GM19351 (cell line): ENCODE measurements around the gene MATR3.
"Not testable (repeated sequence)": the region's sequence is repeated elsewhere in the genome, so short reads cannot be mapped to it uniquely, and the experiment has no call there.

ENCODE experiments used
- ATAC-seq: cut with Tn5 transposase; IDR thresholded peaks from one replicate; pipeline ENCODE4 v1.9.1; 2021; ENCODE audit warnings: mild to moderate bottlenecking, moderate library complexity; ENCODE audit not compliant: unreplicated experiment

MATR3 gene

GRCh38 chr5:139296862-139297326 lies 3.4 kb downstream of the MATR3 start:
- ATAC-seq, result no peak

- ATAC-seq, result no peak
Measured at GRCh38 chr5:139297439-139298133, 4.0 kb downstream of the MATR3 start.

- ATAC-seq, result no peak
Measured at GRCh38 chr5:139298242-139298641, 4.7 kb downstream of the MATR3 start.

- ATAC-seq, result no peak
Measured at GRCh38 chr5:139299486-139299885, 5.9 kb downstream of the MATR3 start.

- no peak for ATAC-seq
Measured at GRCh38 chr5:139301808-139302499, 8.4 kb downstream of the MATR3 start.

GRCh38 chr5:139304391-139305324 lies 11.1 kb downstream of the MATR3 start:
- ATAC-seq, result no peak

- no peak for ATAC-seq
Measured at GRCh38 chr5:139306197-139306596, 12.7 kb downstream of the MATR3 start.

- no peak for ATAC-seq
Measured at GRCh38 chr5:139306628-139307379, 13.3 kb downstream of the MATR3 start.

- ATAC-seq, result no peak
Measured at GRCh38 chr5:139308797-139309196, 15.3 kb downstream of the MATR3 start.

GRCh38 chr5:139310715-139311186 lies 17.2 kb downstream of the MATR3 start:
- ATAC-seq, result not testable (repeated sequence)

- ATAC-seq, result no peak
Measured at GRCh38 chr5:139312075-139312474, 18.5 kb downstream of the MATR3 start.

- ATAC-seq, result no peak
Measured at GRCh38 chr5:139314276-139314675, 20.7 kb downstream of the MATR3 start.

GRCh38 chr5:139315056-139315615 lies 21.6 kb downstream of the MATR3 start:
- no peak for ATAC-seq

GRCh38 chr5:139335811-139336210 lies 42.3 kb downstream of the MATR3 start:
- no peak for ATAC-seq

- no peak for ATAC-seq
Measured at GRCh38 chr5:139340051-139340450, 46.5 kb downstream of the MATR3 start.

- no peak for ATAC-seq
Measured at GRCh38 chr5:139341187-139341688, 47.7 kb downstream of the MATR3 start.

- ATAC-seq, result peak; percentile 88
Measured at GRCh38 chr5:139341689-139342422, 48.3 kb downstream of the MATR3 start, which contains the start of gene PAIP2. Gene PAIP2 (plus strand): TSS chr5:139341854. CDS start chr5:139363785, 21,931 bp downstream.

GRCh38 chr5:139342423-139342723 lies 48.8 kb downstream of the MATR3 start:
- peak; percentile 58 for ATAC-seq

- ATAC-seq, result no peak
Measured at GRCh38 chr5:139343476-139343875, 49.9 kb downstream of the MATR3 start.
